Spleen (tissue), 7 donors: ENCODE measurements around the gene TMEM239.

Source experiments
- POLR2AphosphoS5 ChIP-seq, 3 donors: sonication (generic); formaldehyde crosslinking; IDR thresholded peaks; one replicate each; pipeline ENCODE4 v1.5.1; 2017; ENCODE audit warnings: antibody characterized with exemption in 3 of 3
- TF ChIP-seq, protein P1 (sequence below), 11 experiments: fragments of 200-600 bp in 7 of 11; fragments of 450-650 bp in 4 of 11; sonication (generic) in 4 of 11; IDR thresholded peaks in 8 of 11; conservative IDR thresholded peaks in 3 of 11; 1 replicate in 7 of 11; 2 replicates in 4 of 11; pipeline versions ENCODE4 v1.4.0 to v1.8.0; 2016 to 2021; ENCODE audit warnings: antibody characterized with exemption in 11 of 11, inconsistent platforms in 4 of 11, mild to moderate bottlenecking in 1 of 11
- donor health status: DM: no; HTN: no; CAD: no; lungs with moderate emphysema.
- donor health status: DM: no; HTN: no; CAD: no.
- donor health status: DM: no; HTN: no; CAD: no.

- no peak for TF ChIP-seq POLR2AphosphoS5 (IDR thresholded peaks at IDR 0.05)
- TF ChIP-seq, protein P1, sequence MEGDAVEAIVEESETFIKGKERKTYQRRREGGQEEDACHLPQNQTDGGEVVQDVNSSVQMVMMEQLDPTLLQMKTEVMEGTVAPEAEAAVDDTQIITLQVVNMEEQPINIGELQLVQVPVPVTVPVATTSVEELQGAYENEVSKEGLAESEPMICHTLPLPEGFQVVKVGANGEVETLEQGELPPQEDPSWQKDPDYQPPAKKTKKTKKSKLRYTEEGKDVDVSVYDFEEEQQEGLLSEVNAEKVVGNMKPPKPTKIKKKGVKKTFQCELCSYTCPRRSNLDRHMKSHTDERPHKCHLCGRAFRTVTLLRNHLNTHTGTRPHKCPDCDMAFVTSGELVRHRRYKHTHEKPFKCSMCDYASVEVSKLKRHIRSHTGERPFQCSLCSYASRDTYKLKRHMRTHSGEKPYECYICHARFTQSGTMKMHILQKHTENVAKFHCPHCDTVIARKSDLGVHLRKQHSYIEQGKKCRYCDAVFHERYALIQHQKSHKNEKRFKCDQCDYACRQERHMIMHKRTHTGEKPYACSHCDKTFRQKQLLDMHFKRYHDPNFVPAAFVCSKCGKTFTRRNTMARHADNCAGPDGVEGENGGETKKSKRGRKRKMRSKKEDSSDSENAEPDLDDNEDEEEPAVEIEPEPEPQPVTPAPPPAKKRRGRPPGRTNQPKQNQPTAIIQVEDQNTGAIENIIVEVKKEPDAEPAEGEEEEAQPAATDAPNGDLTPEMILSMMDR (IDR thresholded peaks at IDR 0.05 in 8 of 11, conservative IDR thresholded peaks at IDR 0.05 in 3 of 11) = no peak
These were observed 598 bp downstream of the TMEM239 start for GRCh38 chr20:2816583-2817340.
